Mucosa of rectum (tissue), 2 donors: ENCODE measurements around the gene RASD1.

Experiments
- H3K27ac ChIP-seq, 2 donors: one replicate each; pipeline ENCODE4 v1.7.0; 2013; ENCODE audit warnings: inconsistent platforms in 2 of 2, low read depth in 2 of 2, low read length in 2 of 2
- H3K27me3 ChIP-seq, 2 donors: one replicate each; pipeline ENCODE4 v1.7.0; 2013; ENCODE audit warnings: low read length in 2 of 2; ENCODE audit not compliant: control insufficient read depth in 2 of 2, insufficient read depth in 2 of 2
- H3K36me3 ChIP-seq, 2 donors: one replicate each; pipeline ENCODE4 v1.7.0; 2013; ENCODE audit warnings: low read length in 2 of 2; ENCODE audit not compliant: control insufficient read depth in 2 of 2, insufficient read depth in 2 of 2
- H3K4me1 ChIP-seq, 2 donors: one replicate each; pipeline ENCODE4 v1.7.0; 2013; ENCODE audit warnings: low read length in 2 of 2, mild to moderate bottlenecking in 1 of 2; ENCODE audit not compliant: control insufficient read depth in 2 of 2, insufficient read depth in 2 of 2
- H3K4me3 ChIP-seq, 2 donors: one replicate each; pipeline ENCODE4 v1.7.0; 2013; ENCODE audit warnings: low read length in 2 of 2
- H3K9ac ChIP-seq, 2 donors: one replicate each; pipeline ENCODE4 v1.7.0; 2013; ENCODE audit warnings: low read length in 2 of 2, low read depth in 1 of 2, mild to moderate bottlenecking in 1 of 2
- H3K9me3 ChIP-seq, 2 donors: one replicate each; pipeline ENCODE4 v1.7.0; 2013; ENCODE audit warnings: low read length in 2 of 2; ENCODE audit not compliant: control insufficient read depth in 2 of 2
- donor health status: healthy.
- donor health status: Normal muscosa, but diverticular disease.

The RASD1 gene

GRCh38 chr17:17516941-17517720 lies 20.9 kb upstream of the RASD1 start:
- H3K9me3 ChIP-seq = no peaks in the 10 kb centered on the region
- no peak overlapping the region for H3K27ac ChIP-seq
- no peaks in the 10 kb centered on the region for H3K27me3 ChIP-seq
- H3K36me3 ChIP-seq = no peaks in the 10 kb centered on the region
- H3K9ac ChIP-seq = no peak overlapping the region
- H3K4me1 ChIP-seq = peaks cover 0 to 2% of the 10 kb centered on the region in 2 donors
- no peak overlapping the region for H3K4me3 ChIP-seq

GRCh38 chr17:17515934-17516930 lies 20.0 kb upstream of the RASD1 start:
- Histone ChIP-seq H3K27me3 (no peaks in the 10 kb centered on the region), H3K4me1 (peaks cover 0 to 2% of the 10 kb centered on the region in 2 donors), H3K9ac (no peak overlapping the region), H3K27ac (no peak overlapping the region), H3K9me3 (no peaks in the 10 kb centered on the region), H3K4me3 (no peak overlapping the region), H3K36me3 (no peaks in the 10 kb centered on the region)

- Histone ChIP-seq H3K9me3 (no peaks in the 10 kb centered on the region), H3K9ac (no peak overlapping the region), H3K4me3 (no peak overlapping the region), H3K4me1 (peaks cover 0 to 2% of the 10 kb centered on the region in 2 donors), H3K27ac (no peak overlapping the region), H3K27me3 (no peaks in the 10 kb centered on the region), H3K36me3 (no peaks in the 10 kb centered on the region)
These were observed 19.1 kb upstream of the RASD1 start for GRCh38 chr17:17514993-17515933.

GRCh38 chr17:17514361-17514992 lies 18.3 kb upstream of the RASD1 start:
- no peaks in the 10 kb centered on the region for H3K36me3 ChIP-seq
- peaks cover 0 to 2% of the 10 kb centered on the region in 2 donors for H3K4me1 ChIP-seq
- H3K4me3 ChIP-seq = no peak overlapping the region
- no peaks in the 10 kb centered on the region for H3K9me3 ChIP-seq
- H3K9ac ChIP-seq = no peak overlapping the region
- no peaks in the 10 kb centered on the region for H3K27me3 ChIP-seq
- H3K27ac ChIP-seq = no peak overlapping the region

GRCh38 chr17:17513626-17514025 lies 17.4 kb upstream of the RASD1 start:
- no peak overlapping the region for H3K27ac ChIP-seq
- H3K9me3 ChIP-seq = no peaks in the 10 kb centered on the region
- no peak overlapping the region for H3K4me3 ChIP-seq
- no peaks in the 10 kb centered on the region for H3K36me3 ChIP-seq
- no peaks in the 10 kb centered on the region for H3K27me3 ChIP-seq
- H3K4me1 ChIP-seq = peaks cover 0 to 2% of the 10 kb centered on the region in 2 donors
- no peak overlapping the region for H3K9ac ChIP-seq

GRCh38 chr17:17512866-17513265 lies 16.7 kb upstream of the RASD1 start:
- peaks cover 0 to 2% of the 10 kb centered on the region in 2 donors for H3K4me1 ChIP-seq
- H3K36me3 ChIP-seq = no peaks in the 10 kb centered on the region
- H3K4me3 ChIP-seq = no peak overlapping the region
- H3K9me3 ChIP-seq = no peaks in the 10 kb centered on the region
- H3K27me3 ChIP-seq = no peaks in the 10 kb centered on the region
- no peak overlapping the region for H3K27ac ChIP-seq
- H3K9ac ChIP-seq = no peak overlapping the region

GRCh38 chr17:17511881-17512858 lies 16.0 kb upstream of the RASD1 start:
- H3K27me3 ChIP-seq = no peaks in the 10 kb centered on the region

GRCh38 chr17:17511293-17511741 lies 15.1 kb upstream of the RASD1 start:
- Histone ChIP-seq H3K36me3 (no peaks in the 10 kb centered on the region), H3K9me3 (no peaks in the 10 kb centered on the region), H3K27ac (no peak overlapping the region), H3K4me3 (no peak overlapping the region), H3K4me1 (peaks cover 5 to 8% of the 10 kb centered on the region in 2 donors), H3K9ac (no peak overlapping the region), H3K27me3 (no peaks in the 10 kb centered on the region)

More at GRCh38 chr17:17511881-17512858, 16.0 kb upstream of the RASD1 start:
- Histone ChIP-seq H3K9ac (no peak overlapping the region), H3K4me1 (peaks cover under 1 to 3% of the 10 kb centered on the region in 2 donors), H3K4me3 (no peak overlapping the region), H3K9me3 (no peaks in the 10 kb centered on the region), H3K27ac (no peak overlapping the region), H3K36me3 (no peaks in the 10 kb centered on the region)
